GM18873 (cell line): ENCODE measurements around the gene C4orf50.
"Not testable (repeated sequence)": the region's sequence is repeated elsewhere in the genome, so short reads cannot be mapped to it uniquely, and the experiment has no call there.

Source experiments
- ATAC-seq: cut with Tn5 transposase; IDR thresholded peaks from one replicate; pipeline ENCODE4 v1.9.1; 2021; ENCODE audit warnings: mild to moderate bottlenecking, moderate library complexity, moderate number of reproducible peaks; ENCODE audit not compliant: unreplicated experiment, low FRiP score

The C4orf50 gene

GRCh38 chr4:5995901-5996623, 22.2 kb downstream of the C4orf50 start:
- ATAC-seq, result no peak

- no peak for ATAC-seq
Measured at GRCh38 chr4:5993876-5994811, 24.1 kb downstream of the C4orf50 start.

DNA sequence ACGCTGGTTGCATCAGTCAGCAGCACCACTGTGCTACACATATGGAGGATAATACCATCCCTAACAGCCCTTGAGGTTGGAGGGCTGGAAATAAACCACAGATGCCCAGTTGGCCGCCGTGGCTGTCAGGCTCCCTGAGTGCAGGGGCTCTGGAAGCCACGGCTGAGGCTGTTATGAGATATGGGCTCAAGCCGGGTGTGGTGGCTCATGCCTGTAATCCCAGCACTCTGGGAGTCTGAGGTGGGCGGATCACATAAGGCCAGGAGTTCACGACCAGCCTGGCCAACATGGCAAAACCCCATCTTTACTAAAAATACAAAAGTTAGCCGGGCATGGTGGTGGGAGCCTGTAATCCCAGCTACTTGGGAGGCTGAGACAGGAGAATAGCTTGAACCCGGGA, 24.9 kb downstream of the C4orf50 start:
- ATAC-seq, result not testable (repeated sequence)

GRCh38 chr4:5992828-5993321, 25.4 kb downstream of the C4orf50 start:
- ATAC-seq, result no peak

- ATAC-seq, result no peak
Measured at GRCh38 chr4:5992171-5992827, 25.9 kb downstream of the C4orf50 start.

- ATAC-seq, result no peak
Measured at GRCh38 chr4:5991405-5991804, 26.8 kb downstream of the C4orf50 start.

GRCh38 chr4:5990446-5991160, 27.6 kb downstream of the C4orf50 start:
- no peak for ATAC-seq

DNA sequence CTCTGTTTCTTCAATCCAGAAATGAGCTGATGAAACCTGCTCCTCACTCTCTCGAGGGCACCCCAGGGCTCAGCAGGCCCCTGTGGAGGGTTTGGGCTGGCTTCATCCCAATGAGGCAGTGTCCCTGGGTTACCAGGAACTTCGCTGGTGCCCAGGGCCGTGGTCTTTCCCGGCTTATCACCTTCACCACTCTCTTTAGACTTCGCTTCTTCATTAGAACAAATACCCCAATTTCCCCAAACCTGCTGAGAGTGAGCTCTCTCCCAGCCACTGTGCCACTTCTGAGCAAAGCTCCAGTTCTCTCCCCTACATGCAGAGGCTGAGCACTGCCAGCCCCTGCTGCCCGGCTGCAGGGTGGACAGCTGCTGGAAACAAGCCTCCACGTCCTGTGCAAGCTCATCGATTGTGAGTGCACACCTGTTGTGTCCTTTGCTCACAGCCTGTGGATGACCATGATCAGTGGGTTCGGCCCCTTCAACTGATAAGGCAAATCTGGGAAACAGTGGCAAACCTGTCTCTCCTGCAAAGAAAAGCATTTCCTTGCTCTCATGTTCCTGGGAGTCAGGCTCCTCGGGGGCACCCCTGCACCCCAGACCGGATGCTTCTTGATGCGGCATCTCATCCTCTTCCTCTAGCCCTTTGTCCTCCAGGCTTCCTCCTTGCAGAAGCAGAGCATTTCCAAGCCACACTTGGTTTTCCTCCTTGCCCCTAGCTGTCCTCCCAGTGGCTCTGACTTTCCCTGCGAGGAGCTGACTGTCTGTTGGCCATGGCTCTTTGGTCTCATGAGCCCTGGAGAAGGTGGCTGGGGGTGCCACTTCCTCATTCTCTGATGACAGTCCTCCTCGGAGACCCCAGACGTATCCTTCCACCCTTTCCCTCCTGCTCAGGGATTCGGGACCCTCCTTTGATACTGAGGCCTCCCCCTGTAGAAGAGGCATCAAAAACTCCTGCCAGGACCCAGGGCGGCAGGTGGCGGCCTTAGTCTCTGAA, 28.7 kb downstream of the C4orf50 start:
- no peak for ATAC-seq

DNA sequence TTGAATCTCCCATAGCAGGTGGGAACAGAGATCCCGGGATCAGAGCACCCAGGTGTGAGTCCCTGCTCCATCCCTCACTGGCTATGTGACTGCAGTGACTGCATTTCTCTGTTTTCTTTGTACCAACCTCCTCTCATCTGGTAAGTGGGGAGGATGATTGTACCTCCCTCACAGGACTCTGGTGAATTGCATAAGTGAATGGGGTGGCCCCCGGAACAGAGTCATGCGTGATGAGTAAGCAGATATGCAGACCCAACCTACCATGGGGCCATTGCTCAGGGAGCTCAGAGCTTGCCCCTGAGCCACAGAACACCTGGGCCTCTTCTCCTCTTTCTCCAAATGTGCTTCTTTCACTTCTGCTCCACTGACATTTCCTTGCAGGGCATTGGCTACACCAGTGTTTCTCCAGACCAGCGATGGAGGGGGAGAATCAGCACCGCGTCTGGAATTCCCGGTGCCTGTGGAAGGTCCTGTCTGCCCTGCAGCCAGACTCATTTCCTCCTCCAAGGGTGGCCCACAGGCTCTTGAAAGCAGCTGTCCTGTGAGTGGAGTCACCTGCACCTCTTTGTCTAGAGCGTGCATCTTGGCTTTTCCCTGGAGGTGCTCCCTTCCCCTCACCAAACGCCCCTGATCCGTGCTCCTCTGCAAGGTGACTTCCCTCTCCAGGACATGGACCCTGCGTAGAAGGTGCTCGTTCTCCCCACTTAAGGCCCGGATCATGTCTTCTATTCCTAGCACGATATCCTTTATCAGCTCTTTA, 30.0 kb downstream of the C4orf50 start:
- ATAC-seq, result no peak

- ATAC-seq, result no peak
Measured at GRCh38 chr4:5984843-5985242, 33.4 kb downstream of the C4orf50 start.

DNA sequence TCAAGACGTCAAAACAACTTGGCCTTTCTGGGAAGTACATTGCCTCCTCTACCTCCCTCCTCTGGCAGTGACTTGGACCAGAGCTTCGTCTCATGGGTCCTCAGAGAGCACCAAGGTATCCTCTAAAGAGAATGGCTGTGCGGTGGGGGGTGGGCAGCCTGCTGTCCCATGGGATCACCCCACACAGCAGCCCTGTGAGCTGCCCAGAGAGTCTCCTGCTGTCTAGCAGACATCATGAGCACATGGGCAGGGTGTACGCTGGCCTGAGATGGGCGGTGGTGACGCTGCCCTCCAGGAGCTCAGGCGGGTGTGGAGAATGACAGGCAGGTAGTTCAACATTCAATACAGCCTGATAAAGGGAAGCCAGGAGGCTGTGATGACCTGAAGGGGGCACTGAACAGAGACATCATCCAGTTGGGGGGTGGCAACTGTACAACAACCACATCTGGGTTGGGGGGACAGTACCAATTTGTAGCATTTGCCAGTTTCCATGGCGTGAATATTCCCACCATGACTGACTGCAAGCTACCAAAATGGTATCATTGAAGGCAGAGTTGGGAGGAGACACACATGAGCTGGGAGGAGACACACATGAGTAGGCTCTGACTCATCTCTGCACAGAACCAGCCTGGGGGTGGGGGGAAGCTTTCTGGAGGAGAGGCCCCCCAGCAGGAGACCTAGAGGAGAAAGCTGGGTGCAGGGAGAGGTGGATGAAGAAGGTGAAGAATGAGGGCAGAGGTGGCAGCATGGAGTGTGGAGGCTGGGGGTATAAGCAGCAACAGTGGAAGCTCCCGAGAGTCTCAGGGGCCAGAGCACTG, 35.9 kb downstream of the C4orf50 start:
- ATAC-seq, result no peak

- ATAC-seq, result no peak
Measured at GRCh38 chr4:5980436-5981155, 37.6 kb downstream of the C4orf50 start.

DNA sequence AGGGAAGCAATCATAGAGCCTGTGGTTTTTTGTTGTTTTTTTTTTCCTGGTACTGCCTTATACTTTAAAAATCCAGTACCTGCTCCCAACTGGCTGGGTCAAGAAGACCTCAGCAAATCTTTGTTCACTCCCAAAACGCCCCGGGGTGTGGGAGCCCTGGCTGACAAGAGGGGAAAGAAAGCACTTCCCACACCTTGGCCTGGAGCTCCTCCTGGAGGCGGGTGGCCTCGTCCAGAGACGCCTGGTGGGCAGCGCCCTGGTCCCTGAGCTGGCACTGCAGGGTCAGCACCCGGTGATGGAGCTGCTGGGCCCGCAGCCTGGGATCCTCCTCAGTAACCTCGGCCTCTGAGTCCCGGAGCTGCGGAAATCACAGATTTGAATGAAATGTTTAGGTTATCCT, 38.2 kb downstream of the C4orf50 start:
- ATAC-seq, result no peak

DNA sequence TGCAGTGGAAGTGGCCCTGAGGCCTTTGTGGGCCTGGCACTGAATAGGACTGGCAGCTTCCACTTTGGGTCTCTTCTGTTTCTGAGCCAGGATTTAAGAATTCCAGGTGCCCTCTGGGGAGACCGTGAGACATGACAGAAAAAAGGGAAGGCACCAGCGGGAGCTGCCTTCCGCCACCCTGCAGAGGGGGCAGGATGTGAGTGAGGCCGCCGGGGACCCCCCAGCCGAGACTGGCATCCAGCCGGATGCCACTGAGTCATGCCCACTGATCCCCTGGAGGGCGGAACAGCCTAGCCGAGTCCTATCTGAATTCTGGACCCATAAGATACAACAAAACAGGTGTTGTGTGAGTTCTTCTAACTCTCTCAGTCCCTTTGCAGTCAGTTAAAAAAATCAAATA, 41.3 kb downstream of the C4orf50 start:
- no peak for ATAC-seq

- ATAC-seq, result no peak
Measured at GRCh38 chr4:5976431-5976830, 41.8 kb downstream of the C4orf50 start.

DNA sequence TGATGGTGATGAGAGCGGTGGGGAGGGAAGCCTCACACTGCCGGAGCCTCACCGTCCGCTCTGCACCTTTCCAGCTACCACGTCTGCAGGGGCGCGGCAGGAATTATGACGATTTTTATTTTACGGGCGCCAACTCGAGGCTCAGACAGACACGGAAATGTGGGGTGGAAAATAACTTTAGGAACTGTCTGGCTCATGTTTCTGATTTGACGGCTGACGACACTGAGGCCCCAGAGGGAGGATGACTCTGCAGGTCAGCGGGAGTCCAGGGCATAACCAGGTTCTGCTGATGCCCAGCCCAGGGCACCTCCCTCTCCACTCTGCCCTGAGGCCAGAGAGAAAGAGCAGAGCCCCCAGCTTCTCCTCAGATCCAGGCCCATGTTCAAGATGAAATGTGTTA, 43.9 kb downstream of the C4orf50 start:
- ATAC-seq, result no peak
